LoVo (cell line): Measurements from ENCODE around the gene CMPK2.
"Not testable (repeated sequence)": the region's sequence is repeated elsewhere in the genome, so short reads cannot be mapped to it uniquely, and the experiment has no call there.

ENCODE experiments used
- DNase-seq: peaks from one replicate; pipeline ENCODE4 v3.0.0-alpha.2; 2016; ENCODE audit warnings: low spot score

The CMPK2 gene

GRCh38 chr2:6865346-6866274, at the start of gene CMPK2:
TSS of gene CMPK2 (minus strand) at chr2:6865907. CDS start at chr2:6865696, 211 bp downstream.
- peak; percentile 68 for DNase-seq

GRCh38 chr2:6915399-6915798, 49.7 kb upstream of the CMPK2 start:
- no peak for DNase-seq

GRCh38 chr2:6914828-6915227, 49.1 kb upstream of the CMPK2 start:
- DNase-seq, result peak; percentile 40

DNA sequence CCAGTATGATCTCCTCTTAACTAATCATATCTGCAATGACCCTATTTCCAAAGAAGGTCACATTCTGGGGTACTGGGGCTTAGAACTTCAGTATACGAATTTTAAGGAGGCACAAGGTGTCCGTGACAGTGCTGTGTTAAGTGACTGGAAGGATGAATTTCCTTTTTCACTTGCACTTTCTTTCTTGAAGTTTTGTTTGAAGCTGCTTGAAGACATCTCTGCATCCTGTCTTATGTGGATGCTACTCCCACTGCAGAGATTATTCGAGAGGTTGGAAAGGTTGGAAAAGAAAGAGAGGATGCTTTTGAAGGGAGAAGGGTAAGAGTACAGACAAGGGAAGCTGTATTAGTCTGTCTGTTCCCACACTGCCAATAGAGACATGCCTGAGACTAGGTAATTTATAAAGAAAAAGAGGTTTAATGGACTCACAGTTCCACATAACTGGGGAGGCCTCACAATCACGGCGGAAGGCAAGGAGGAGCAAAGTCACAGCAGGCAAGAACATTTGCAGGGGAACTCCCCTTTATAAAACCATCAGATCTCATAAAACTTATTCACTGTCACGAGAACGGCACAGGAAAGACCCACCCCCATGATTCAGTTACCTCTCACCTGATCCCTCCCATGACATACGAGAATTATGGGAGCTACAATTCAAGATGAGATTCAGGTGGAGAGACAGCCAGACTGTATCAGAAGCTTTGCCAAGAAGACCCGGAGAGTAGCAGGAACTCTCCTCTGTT, 47.9 kb upstream of the CMPK2 start:
- no peak for DNase-seq

- DNase-seq, result no peak
Observed at GRCh38 chr2:6911721-6912120, 46.0 kb upstream of the CMPK2 start.

GRCh38 chr2:6909431-6910385, 44.0 kb upstream of the CMPK2 start:
- DNase-seq, result no peak

DNA sequence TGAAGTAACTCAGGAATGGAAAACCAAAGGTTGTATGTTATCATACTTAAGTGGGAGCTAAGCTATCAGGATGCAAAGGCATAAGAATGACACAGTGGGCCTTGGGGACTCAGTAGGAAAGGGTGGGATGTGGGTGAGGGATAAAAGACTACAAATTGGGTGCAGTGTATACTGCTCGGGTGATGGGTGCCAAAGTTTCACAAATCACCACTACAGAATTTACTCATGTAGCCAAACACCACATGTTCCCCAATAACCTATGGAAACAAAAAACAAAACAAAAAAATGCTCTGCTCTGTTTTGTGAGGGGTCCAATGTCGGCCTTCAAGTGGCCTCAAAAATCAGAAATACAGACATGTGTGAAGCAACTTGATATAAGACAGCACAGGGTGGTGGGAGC, 42.6 kb upstream of the CMPK2 start:
- DNase-seq, result no peak

GRCh38 chr2:6906165-6906741, 40.5 kb upstream of the CMPK2 start:
- DNase-seq, result no peak

DNA sequence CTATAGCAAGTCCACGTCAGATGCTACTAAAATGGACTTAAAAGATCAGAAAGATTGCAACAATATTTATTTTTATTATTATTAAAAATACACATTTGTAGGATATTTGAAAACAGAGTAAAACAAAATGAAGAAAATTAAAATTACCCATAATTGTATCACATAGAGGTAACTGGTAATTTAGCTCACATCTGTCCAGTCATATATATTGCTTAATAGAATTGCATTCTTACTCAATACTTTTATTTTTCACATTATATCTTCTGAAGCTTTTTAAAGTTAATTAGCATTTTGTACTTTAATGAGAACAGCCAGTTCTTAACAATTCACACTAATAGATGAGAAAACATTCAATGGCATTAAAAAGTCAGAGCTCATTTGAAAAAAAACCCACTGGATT, 40.0 kb upstream of the CMPK2 start:
- DNase-seq, result no peak

GRCh38 chr2:6902581-6902980, 36.9 kb upstream of the CMPK2 start:
- not testable (repeated sequence) for DNase-seq

- DNase-seq, result peak; percentile 39
Observed at GRCh38 chr2:6896930-6897759, 31.4 kb upstream of the CMPK2 start.

DNA sequence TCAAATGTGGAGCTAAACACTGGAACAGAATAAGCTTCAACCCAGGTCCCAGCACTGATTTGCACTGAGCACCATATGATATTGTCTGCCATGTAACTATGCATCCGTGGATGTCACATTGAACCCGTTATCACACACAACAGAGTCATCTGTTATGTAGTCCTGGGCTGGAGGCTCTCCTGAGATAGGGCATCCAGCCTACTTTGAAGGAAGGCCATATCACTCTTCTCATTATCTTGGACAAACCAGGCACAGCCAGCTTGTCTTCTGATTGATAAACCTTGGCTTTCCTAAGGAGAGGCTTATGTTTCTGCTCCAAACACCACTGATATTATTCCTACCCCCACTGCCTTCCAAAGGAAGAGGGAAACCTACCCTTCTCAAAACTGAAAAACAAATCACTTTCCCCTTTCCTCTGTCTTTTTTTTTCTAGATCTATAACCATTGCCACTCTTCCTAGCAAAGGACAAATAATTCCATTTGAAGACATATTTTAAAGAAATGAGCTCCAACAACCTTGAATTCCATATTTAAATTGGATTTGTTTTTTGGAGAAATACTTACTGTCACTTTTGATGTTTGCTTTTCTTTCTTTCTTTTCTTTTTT, 28.3 kb upstream of the CMPK2 start:
- DNase-seq, result no peak

DNA sequence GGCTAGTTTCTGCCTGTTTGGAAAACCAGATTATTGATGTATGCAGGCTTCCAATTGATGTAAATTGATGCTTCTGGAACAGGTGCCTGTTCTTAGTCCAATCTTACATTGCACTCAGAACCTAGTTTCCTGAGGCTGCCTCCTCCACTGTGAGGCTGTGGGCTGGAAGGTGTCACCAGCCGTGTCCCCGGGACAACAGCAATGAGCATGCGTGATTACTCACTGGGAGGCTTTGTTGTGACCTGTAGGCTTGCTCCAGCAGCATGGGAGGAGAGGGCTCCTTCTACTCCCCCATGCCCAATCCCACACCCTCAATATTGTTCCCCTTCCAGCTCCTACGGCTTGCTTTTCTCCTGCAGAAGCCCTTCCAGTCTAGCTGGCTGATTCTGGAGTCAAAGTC, 23.0 kb upstream of the CMPK2 start:
- no peak for DNase-seq

DNA sequence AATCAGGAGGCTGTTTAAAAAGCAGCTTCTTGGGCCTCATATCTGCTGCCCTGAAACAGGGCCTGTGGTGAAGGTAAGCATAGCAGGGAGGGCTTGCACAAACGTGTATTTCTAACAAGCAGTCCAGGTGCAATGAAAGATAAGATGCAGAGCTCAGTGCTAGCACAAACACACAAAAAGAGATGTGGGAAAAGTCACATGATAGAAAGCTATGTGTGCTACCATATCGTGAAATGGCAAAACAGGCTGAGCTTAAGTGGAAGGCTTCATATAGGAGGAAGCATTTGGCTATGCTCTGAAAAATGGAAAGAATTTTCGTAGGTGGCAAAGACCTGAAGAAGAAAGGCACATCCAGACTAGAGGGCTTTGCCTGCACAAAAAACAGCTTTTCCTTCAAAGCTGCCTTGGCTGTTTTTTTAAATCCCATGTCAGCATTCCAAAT, 22.1 kb upstream of the CMPK2 start:
- no peak for DNase-seq

DNA sequence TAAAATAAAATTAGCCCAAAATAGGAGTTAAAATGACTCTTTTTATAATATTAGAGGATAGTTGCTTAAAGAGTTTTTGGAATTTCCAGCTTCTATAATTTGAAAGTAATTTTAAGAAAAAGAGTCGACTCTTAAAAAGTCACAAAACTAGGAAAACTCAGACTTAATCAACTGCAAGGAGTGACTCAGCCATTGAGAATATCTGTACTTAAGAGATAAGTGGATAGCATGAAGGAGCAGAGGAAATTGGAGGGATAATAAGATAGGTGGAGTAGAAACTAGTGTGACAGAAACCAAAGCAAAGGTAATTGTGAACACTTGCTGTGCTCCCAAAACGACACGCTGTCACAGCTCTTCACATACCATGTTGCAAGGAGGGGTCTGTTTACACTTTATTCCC, 20.3 kb upstream of the CMPK2 start:
- DNase-seq, result no peak

GRCh38 chr2:6885551-6885950, 19.8 kb upstream of the CMPK2 start:
- DNase-seq, result no peak

GRCh38 chr2:6883448-6884122, 17.9 kb upstream of the CMPK2 start:
- DNase-seq, result no peak

- no peak for DNase-seq
Observed at GRCh38 chr2:6881516-6881915, 15.8 kb upstream of the CMPK2 start.

GRCh38 chr2:6881046-6881445, 15.3 kb upstream of the CMPK2 start:
- DNase-seq, result no peak
